SKM-1 treated with dmso at 0.1 percent for 144 hours (cell line): Measurements from ENCODE around the gene AFAP1.
A peak's percentile ranks its signal among the peaks of the same experiment; 100 is the strongest.
"Not testable (repeated sequence)": the region's sequence is repeated elsewhere in the genome, so short reads cannot be mapped to it uniquely, and the experiment has no call there.

Experiments used
- DNase-seq: peaks from one replicate; lab custom pipeline; 2025; ENCODE audit not compliant: unreplicated experiment; lab: John Stamatoyannopoulos, UW

Gene AFAP1

DNA sequence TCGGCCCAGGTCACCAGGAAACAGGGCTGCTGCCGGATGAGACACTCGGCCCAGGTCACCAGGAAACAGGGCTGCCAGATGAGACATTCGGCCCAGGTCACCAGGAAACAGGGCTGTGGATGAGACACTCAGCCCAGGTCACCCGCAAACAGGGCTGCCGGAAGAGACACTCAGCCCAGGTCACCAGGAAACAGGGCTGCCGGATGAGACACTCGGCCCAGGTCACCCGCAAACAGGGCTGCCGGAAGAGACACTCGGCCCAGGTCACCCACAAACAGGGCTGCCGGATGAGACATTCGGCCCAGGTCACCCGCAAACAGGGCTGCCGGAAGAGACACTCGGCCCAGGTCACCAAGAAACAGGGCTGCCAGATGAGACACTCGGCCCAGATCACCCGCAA lies 21.5 kb downstream of the AFAP1 start:
- not testable (repeated sequence) for DNase-seq

DNA sequence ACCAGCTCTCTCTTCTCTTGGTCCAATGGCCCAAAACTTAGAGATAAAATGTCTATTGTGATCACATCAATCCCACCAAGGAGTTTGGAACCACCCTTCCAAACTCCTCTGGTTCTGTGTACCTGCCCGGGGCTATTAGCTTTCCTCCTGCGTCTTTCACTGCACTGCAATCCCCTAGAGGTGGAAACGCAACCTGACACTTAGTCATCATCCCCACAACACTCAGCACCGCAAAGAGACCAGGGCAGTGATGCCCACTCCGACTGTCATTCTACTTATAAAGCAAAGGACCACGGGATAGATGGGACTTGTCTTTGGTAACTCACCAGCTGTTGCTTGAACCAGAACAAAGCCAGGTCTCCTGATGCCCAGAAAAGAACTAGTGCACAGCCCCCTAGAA lies 22.0 kb downstream of the AFAP1 start:
- no peak for DNase-seq

DNA sequence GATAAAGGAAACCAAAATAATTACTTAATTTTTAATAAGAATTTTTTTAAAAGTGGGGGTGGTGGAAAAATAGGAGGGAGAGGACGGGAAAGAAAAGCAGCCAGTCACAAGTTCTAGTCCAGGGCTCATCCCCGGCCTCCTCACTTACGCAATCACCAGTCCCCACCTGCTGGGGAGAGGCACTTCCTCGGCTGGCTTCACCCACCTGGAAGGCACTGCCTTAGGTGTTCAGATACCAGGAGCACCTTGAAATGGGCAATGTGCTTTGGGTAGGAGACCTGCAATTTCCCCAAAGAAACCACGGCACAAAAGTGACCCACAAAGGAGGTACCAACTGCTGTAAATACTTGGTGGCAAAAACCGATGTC lies 23.8 kb downstream of the AFAP1 start:
- DNase-seq, result no peak

DNA sequence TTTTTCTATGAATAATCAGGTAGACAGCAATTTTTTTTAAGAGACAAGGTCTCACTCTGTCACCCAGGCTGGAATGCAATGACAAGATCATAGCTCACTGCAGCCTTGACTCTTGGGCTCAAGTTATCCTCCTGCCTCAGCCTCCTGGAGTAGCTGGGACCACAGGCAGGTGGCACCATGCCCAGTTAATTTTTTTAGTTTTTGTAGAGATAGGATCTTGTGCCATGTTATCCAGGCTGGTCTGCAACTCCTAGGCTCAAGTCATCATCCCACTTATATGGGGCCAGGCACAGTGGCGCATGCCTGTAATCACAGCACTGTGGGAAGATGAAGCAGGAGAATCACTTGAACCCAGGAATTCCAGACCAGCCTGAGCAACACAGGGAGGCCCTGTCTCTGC lies 26.8 kb downstream of the AFAP1 start:
- no peak for DNase-seq

DNA sequence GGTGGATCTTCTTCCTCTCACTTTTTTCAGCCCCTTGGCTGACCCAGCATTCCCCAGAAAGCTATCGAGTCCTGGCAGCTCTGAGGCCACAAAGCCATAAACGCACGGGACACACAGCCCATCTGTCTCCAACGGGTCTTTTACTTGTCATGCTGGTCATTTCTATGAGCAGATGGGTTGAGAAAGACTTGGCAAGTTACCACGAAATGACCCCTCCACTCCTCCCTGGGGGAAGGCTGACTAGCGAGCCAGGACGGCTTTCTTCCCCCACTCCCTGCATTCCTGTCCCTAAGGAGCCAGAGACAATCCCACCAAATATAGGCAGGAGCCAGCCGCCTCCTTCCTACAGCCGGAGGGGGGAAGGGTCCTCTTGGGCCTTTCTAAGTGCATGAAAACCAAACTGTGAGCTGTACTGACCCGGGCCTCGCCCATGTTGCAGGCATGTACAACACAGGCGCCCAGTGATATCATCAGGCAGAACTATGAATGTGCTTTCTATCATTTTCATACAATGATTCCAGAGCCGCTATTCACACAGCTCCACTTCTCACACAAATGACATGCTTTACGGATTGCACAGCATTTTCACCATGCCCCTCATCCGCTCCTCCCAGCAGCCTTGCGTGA lies 28.6 kb downstream of the AFAP1 start:
- DNase-seq, result no peak

DNA sequence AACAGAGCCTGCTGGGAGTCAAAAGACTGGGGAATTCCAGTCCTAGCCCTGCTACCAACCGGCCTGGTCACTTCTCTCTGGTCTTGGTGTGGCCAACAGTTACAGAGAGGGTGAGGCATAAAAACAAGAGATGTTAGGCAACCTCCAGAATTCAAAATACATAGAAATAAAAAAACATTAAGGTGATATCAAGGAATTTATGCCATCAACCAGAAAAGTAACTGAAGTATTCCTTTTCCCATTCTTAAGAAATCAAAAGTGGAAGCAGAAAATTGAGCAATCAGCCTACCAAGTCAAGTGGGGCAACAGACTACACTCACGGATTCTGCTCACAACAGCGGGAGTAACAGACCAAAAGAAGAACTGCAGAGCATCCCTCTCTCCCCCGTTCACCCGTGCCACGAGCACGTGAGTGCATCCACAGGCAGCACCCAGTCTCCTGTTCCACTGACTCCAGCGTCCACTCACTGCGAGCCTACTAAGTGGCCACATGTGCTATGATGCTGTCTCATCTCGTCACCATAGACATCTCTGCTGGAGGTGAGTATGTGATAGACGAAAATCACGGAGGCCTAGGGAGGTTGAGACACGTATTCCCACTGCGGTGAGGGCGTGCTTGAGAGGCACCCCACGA lies 29.3 kb downstream of the AFAP1 start:
- peak; percentile 48 for DNase-seq

DNA sequence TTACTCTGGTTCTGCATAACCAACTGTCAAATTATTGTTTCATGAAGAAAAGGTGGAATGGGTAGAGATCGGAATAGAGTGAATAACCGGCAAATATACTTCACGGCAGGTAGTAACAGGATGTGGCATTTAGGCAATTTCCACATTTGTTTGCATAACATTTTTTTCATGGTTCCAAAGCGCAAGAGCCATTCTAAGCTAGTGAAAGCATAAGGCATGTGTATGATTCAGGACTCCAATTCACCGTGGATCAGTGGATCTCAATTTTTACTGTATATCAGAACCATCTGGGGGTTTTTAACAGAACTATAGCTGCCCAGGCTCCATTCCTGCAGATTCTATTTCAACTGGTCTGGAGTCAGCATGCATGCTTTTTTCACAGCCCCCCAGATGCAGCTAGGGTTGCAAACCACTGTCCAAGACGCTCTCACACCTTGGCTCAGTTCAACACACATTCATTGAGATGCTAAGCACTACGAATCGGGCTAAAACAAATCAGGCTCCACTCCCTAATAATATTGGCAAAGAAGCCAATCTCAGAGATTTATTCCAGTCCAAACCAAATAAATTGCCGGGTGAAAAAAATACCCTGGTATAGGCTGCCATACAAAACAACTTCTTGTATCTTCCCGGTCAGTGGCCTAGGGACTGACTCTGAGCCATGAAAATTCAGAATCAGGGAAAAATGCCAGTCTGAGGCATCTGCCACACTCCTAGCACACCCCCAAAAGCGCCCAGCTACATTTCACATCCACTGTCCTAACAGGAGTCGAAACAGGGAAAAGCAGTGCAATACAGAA lies 30.0 kb downstream of the AFAP1 start:
- no peak for DNase-seq

DNA sequence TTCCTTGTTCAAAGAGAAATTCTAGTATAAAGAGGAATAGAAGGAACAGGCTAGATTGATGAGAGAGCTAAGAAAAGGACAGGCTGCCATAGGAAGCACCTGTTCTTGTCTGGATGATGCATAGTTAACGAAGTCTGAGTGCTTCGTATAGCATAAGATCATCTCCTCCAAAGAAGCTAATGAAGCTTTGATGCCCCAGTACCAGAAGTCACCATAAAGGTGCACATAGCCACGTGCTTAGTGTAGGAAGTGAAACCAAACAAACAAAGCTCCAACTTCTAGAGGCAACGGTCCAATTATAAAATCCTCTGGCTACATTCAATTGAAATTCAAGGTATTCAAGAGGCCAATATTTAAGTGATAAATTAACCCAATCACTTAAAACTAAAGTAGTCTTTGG lies 31.0 kb downstream of the AFAP1 start:
- DNase-seq, result no peak

DNA sequence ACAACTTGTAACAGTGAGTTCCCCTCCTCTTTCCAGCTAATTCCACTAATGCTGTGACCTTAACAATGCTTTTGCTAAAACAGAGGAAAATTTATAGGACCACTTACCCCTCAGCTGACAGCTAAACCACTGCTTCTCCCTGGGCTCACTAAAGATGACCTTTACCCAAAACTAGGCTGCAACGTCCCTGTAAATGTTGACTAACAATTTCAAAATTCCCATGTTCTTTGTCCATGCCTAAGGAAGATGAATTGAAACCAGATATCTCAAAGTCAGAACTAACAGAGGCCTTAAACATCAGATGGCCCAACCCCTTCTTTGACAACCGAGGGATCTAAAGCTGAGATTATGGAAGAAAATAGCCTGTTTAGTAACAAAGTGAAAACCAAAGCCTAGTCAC lies 32.5 kb downstream of the AFAP1 start:
- no peak for DNase-seq

DNA sequence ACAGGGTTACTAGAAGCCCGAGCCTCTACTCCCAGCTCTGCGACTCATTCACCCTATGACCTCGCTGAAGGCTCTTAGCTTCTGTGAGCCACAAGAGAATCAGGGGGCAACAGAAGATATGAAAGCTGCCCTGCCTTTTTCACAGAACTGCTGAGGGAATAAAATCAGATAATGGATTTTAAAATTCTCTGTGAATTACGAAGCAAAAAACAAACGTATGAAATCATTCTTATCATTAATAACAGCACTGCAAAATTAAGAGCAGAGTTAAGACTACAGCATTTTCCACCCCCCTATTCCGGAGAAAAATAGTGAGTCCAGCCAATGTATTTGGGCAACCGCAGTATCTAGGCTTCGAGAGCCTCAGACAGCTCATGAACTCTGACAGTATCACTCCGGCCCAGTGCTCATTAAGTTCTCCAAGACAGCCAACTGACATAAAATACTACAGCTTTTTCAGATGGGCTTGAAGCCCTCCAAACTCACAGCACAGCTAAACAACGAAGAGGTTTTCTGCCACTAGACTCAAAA lies 33.4 kb downstream of the AFAP1 start:
- DNase-seq, result no peak

DNA sequence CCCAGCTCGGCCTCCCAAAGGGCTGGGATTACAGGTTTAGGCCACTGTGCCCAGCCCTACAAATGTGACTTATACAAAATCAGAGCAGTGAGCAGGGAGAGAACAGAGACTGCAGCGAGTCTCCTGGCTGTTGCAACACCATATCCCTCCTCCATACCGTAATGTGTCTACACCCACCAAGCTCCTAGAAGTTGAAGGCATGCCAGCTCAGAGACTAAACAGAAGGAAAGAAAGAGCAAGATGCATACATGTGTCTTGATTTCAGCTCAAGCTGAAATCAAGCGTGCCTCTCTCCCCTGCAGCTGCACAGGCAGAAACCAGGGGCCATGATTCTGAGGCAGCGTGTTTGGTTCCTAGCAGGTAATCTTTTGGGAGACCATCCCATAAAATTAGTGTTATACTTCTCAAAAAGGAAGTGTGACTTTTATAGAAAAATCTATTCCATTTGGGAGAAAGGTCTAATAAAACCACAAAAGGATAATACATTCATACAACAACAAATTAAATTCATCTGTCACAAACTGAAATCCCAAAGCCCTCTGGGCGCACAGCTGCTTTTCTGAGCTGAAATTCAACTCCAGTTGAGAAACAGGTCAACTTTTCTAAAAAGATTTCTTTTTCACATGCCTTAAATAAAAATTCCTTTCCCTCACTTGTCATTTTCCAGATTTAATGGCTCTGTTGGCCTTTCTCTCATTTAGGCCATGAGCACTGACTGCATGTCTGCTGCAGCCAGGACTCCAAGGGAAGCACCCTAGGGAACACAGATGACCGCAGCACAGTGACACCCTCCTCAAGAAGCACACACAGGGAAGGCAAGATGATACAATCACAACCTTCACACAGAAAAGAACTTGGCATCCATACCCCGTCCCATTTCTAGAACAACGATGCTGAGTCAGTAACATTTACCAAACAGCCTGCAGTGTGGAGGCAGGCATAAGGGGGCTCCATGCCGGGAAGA lies 34.4 kb downstream of the AFAP1 start:
- DNase-seq, result no peak

DNA sequence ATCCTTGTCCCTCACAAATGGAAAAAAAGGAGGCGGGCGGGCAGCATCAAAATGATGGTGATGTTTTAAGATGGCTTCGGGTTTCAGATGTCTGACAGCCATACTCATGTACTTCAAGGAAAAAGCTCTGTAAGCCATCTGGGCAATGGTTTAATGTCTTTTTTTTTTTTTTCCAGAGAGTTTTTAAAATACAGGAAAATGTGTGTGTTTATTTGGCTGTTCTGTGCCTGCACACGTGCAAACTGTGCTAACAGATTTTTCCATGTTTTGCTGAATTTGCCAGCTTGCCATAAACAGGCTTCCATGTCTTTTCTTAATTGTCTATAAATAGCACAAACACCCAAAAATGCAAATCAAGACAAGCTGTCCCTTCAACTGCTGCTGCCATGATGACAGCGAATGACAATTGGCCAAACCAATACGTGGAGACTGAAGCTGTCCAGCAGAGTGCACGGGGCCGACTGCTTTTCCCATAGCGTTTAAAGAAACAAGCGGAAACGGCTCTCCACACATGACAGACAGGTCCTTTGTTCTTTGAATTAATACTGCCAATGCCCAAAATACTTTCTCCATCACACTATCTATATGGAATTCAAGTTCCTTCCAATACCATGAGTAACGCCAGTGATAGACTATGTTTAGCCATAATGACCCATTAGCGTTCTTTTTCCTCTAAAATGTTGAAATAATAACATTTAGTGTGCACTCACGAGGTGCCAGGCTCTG lies 35.7 kb downstream of the AFAP1 start:
- no peak for DNase-seq

DNA sequence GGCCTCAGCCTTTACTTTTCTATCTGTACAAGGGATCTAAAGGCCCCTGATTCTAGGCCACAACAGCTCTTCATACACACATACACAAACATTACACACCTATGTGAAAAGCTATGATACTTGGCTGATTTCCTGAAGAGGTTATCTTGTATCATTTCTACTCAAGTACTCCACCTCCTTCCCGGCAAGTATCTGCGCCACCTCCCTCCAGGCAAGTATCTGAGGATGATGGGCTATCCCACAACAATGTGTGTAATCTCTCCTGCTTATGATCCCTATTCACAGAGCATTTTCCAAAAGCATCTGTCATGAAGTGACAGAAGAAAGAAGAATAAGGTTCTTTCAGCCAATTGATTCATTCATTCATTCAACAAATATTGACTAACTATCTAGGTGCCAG lies 36.8 kb downstream of the AFAP1 start:
- DNase-seq, result no peak

DNA sequence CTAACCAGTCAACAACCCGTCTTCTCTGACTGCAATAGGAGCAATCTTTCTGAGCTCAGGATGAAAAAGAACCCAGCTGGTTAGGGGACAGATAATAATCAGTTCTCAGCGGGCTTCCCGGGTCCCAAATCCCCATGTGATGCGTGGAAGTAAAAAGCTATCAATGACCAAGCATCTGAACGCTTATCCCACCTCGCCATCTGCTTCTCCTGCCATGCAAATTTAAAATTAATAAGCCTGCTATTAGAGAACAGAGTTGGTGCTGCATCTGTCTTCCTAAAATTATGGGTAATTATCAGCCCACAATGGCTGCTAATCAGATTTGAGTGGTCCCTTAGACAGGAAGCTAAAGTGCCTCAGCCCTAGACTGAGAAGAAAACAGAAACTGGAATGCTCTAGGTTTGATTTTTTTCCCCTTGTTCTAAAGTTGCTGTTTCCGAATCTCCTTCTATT lies 37.5 kb downstream of the AFAP1 start:
- no peak for DNase-seq

DNA sequence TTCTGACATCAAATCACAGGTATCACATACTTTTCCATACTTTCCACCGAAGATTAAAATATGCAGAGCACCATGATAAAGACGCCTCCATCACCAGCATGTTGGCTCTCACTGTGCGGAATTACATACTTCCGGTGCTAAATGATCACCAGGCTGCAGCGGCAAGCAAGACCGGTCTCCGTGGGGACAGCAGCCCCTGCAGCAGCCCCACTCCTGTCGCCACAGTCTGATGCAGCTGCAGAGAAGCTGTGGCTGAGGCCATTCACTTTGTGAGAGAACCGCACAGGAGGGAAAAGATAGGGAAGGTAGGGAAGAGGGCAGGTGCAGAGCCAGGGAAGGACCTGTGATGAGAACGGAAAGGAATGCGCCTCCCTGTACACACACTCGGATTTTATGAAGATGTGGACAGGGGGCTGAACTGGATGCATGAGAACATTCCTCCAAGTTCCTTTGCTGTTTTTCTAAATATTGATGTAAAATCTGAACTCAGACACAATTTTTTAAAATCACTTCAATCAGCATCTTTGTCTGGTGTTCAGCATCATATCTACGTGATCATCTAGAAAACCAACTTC lies 38.3 kb downstream of the AFAP1 start:
- DNase-seq, result no peak

DNA sequence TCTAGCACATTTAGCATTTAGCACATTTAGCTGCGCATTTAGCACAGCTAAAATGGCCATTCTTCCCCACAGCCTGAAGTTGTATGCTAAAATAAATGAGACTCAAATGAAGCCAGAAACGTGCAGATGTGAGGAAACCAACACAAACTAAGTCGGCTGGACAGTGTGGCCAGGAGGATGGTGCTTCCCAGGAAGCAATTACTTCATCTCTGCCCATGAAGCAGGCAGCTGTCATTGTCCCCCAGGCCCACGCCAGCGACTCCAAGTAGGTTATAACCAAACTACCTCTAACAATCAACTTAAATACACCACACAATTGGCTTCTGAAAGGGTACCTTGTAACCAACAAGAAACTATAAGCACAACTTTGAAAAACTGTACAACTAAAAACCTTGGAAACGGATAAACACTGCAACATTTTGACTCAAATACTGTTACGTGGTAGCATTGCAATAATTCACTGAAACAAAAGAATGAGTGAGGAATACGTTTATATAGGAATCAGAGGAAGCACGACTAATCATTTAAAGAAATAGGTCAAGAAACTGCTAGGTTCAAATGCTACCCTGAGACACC lies 39.2 kb downstream of the AFAP1 start:
- DNase-seq, result no peak

DNA sequence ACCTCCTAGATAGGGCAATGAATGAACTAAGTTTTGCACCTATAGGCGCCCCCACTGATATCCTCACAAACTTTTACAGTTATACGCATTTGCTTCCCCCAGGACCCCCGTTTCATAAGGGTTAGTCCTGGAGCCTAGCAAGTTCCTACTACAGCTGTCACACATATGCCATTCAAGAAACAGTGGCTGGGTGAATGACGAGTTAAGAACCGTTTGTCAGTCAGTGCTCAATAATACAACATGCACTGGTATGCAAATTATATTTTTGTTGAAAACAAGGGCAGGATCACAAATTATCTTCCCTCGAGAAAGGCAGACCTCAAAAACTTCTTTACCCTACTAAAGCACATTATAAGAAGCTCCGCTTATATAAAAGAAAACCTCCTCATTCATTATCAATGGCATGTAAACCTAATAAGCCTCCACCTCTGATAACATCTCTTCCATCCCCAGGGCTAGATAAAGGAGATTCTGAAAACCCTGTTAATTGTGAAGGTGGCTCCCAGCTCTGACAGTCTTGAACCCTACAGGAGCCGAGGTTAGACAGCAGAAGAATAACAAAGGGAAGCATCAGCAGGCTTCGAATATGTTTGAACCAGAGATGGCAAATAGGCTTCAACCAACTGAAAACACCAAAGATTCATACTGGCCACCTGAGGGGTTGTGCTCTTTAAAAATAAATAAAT lies 40.3 kb downstream of the AFAP1 start:
- DNase-seq, result no peak

DNA sequence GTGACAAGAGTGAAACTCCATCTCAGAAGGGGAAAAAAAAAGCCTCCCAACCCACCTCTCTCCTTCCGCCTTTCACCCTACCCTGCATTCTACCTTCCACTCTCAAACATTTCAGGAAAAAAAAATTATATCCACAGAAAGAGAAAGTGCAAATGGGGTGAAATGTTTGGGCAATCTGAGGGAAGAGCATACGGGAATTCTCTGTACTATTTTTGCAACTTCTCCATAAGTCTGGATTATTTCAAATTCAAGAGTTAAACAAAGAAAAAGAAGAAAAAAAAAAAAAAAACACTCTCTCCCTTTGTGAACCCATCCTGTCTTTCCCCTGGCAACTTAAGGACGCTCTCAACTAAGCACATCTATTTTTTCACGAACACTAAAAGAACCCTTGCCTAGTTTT lies 41.3 kb downstream of the AFAP1 start:
- DNase-seq, result no peak

DNA sequence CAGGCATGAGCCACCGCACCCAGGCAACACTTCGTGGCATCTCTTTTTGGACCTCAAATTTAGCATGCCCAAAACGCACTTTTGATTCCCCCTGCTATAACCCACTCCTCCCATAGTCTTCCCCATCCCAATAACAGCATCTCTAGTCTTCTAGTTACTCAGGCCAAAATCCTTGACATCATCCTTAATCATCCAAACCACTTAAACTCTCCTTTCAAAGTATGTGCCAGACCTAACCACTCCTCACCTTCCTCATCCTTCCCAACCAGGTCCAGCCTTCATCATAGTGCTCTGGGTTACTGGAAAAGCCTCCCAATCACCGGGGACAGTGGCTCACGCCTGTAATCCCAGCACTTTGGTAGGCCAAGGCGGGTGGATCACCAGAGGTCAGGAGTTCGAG lies 41.9 kb downstream of the AFAP1 start:
- DNase-seq, result no peak
